GM23248 (cell line): Measurements from ENCODE around the gene SIGLEC1.

ENCODE experiments used
- EZH2 ChIP-seq: fragments of 200-600 bp; sonication (generic); IDR thresholded peaks from 2 replicates; pipeline ENCODE4 v1.6.1; 2018; ENCODE audit warnings: antibody characterized with exemption, mild to moderate bottlenecking; ENCODE audit not compliant: insufficient read depth, poor library complexity, severe bottlenecking
- EZH2phosphoT487 ChIP-seq: fragments of 200-600 bp; sonication (generic); IDR thresholded peaks from 2 replicates; pipeline ENCODE4 v1.6.1; 2018; ENCODE audit warnings: antibody characterized with exemption, moderate library complexity, mild to moderate bottlenecking, low read depth; ENCODE audit not compliant: insufficient read depth

- no peak for TF ChIP-seq EZH2
- TF ChIP-seq EZH2phosphoT487, result no peak
Observed at GRCh38 chr20:3696200-3696599, 16.2 kb downstream of the SIGLEC1 start.
